ENCODE measurements around the gene KREMEN2. TPM values are rescaled to one million over a fixed set of nuclear protein-coding genes. Genes with fewer than 3 reads are reported as not detected.

The KREMEN2 gene
- total RNA-seq, 1 donor from 2014 or later: not detected

GRCh38 chr16:2980227-2981176, 16.4 kb downstream of the KREMEN2 start, which contains the start of gene PKMYT1:
PKMYT1 (minus strand) TSS chr16:2980446; CDS start chr16:2979657, 789 bp downstream.
- peak; percentile 93 for DNase-seq (ENCODE audit: low spot score)

- no peak for DNase-seq (ENCODE audit: low spot score)
Observed at GRCh38 chr16:2981177-2981898, 17.3 kb downstream of the KREMEN2 start.

GRCh38 chr16:2981899-2982250, 17.8 kb downstream of the KREMEN2 start:
- no peak for DNase-seq (ENCODE audit: low spot score)

GRCh38 chr16:2982402-2982801, 18.3 kb downstream of the KREMEN2 start:
- no peak for DNase-seq (ENCODE audit: low spot score)

GRCh38 chr16:2983706-2984136, 19.6 kb downstream of the KREMEN2 start:
- peak; percentile 80 for DNase-seq (ENCODE audit: low spot score)

- no peak for DNase-seq (ENCODE audit: low spot score)
Observed at GRCh38 chr16:2985462-2985861, 21.4 kb downstream of the KREMEN2 start.

GRCh38 chr16:2985893-2986355, 21.8 kb downstream of the KREMEN2 start:
- DNase-seq (ENCODE audit: low spot score): no peak

GRCh38 chr16:2986623-2987188, 22.6 kb downstream of the KREMEN2 start:
- DNase-seq (ENCODE audit: low spot score): no peak

- no peak for DNase-seq (ENCODE audit: low spot score)
Observed at GRCh38 chr16:2987286-2987685, 23.2 kb downstream of the KREMEN2 start.

- DNase-seq (ENCODE audit: low spot score): no peak
Observed at GRCh38 chr16:2987833-2988232, 23.8 kb downstream of the KREMEN2 start.

- DNase-seq (ENCODE audit: low spot score): no peak
Observed at GRCh38 chr16:2988590-2989099, 24.6 kb downstream of the KREMEN2 start.

GRCh38 chr16:2990891-2991290, 26.8 kb downstream of the KREMEN2 start:
- no peak for DNase-seq (ENCODE audit: low spot score)

- no peak for DNase-seq (ENCODE audit: low spot score)
Observed at GRCh38 chr16:2991566-2992261, 27.6 kb downstream of the KREMEN2 start.

GRCh38 chr16:2992383-2993081, 28.5 kb downstream of the KREMEN2 start:
- no peak for DNase-seq (ENCODE audit: low spot score)

- no peak for DNase-seq (ENCODE audit: low spot score)
Observed at GRCh38 chr16:2996298-2996697, 32.2 kb downstream of the KREMEN2 start.

GRCh38 chr16:2999929-3000328, 35.9 kb downstream of the KREMEN2 start:
- no peak for DNase-seq (ENCODE audit: low spot score)

- DNase-seq (ENCODE audit: low spot score): no peak
Observed at GRCh38 chr16:3000540-3000939, 36.5 kb downstream of the KREMEN2 start.

- DNase-seq (ENCODE audit: low spot score): no peak
Observed at GRCh38 chr16:3001316-3001715, 37.2 kb downstream of the KREMEN2 start.

- peak; percentile 98 for DNase-seq (ENCODE audit: low spot score)
Observed at GRCh38 chr16:3003582-3004270, 39.7 kb downstream of the KREMEN2 start.

- DNase-seq (ENCODE audit: low spot score): no peak
Observed at GRCh38 chr16:3004319-3004718, 40.2 kb downstream of the KREMEN2 start.

All from mucosa of gallbladder (tissue), 1 donor.